Adipocyte (in vitro differentiated cells): ENCODE results near the gene GFY.
"Not testable (repeated sequence)": the region's sequence is repeated elsewhere in the genome, so short reads cannot be mapped to it uniquely, and the experiment has no call there.

Experiments used
- DNase-seq: peaks from one replicate; pipeline ENCODE4 v3.0.0-alpha.2; 2015; ENCODE audit warnings: low read depth
- H3K27me3 ChIP-seq: replicated peaks from 2 replicates; pipeline ENCODE4 v1.7.0; 2013; ENCODE audit warnings: mild to moderate bottlenecking, low read length, moderate library complexity; ENCODE audit not compliant: control insufficient read depth, insufficient read depth
- H3K36me3 ChIP-seq: 2 replicates; pipeline ENCODE4 v1.7.0; 2013; ENCODE audit warnings: low read length, mild to moderate bottlenecking, moderate library complexity; ENCODE audit not compliant: control insufficient read depth, insufficient read depth, severe bottlenecking
- H3K4me1 ChIP-seq: 2 replicates; pipeline ENCODE4 v1.7.0; 2013; ENCODE audit warnings: mild to moderate bottlenecking, low read length, moderate library complexity; ENCODE audit not compliant: control insufficient read depth, insufficient read depth
- H3K4me3 ChIP-seq: 2 replicates; pipeline ENCODE4 v1.7.0; 2013; ENCODE audit warnings: mild to moderate bottlenecking, low read length, moderate library complexity
- H3K9ac ChIP-seq: 2 replicates; pipeline ENCODE4 v1.7.0; 2013; ENCODE audit warnings: mild to moderate bottlenecking, low read length, moderate library complexity
- H3K9me3 ChIP-seq: 2 replicates; pipeline ENCODE4 v1.7.0; 2013; ENCODE audit warnings: mild to moderate bottlenecking, low read length, moderate library complexity; ENCODE audit not compliant: control insufficient read depth

GFY gene

DNA sequence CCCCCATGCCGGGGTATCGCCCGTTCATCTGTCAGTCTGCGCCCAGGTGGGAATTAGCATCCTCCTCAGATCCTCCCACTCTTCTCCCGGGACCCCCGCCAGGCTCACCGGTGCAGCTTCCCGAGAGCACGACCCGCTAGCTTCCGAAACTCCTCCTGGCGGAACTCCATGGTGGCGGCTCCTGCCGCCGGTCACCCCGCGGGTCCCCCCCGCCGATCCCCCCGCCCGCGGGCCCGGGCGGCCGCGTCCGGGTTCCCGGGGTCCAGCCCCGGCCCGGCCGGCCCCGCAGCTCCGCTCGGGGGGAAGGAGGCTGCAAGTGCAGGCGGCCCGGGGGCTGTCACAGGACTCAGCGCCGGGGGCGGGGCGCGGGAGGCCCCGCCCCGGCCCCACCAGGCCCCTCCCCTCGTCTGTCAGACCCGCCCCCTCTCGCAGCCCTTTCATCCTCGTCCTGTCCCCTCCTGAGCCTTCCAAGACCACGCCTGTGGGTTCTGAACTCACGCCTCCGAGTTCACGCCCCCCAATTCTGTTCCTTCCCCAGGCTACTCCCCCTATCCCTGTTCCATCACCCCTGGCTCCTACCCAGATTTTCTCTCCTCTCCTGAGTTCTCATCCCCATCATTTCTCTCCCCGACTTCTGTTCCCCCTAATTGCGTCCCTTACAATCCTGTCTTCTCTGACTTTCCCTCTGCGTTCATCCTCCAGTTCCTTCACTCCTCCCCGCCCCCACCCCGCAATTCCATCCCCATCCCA is 16.2 kb downstream of the GFY start, which contains the start of gene SLC17A7:
Gene SLC17A7 (minus strand): TSS at position 318 of the 750 bp plus-strand sequence. CDS start 148 bp downstream, at position 170.
- no peaks in the 10 kb centered on the region for H3K36me3 ChIP-seq
- peaks cover 4% of the 10 kb centered on the region for H3K4me1 ChIP-seq
- no peaks in the 10 kb centered on the region for H3K9me3 ChIP-seq
- H3K9ac ChIP-seq = no peak within 1 kb of the TSS
- peak within 1 kb of the TSS; percentile 54 for H3K4me3 ChIP-seq
- peaks cover 51% of the 10 kb centered on the region for H3K27me3 ChIP-seq
- peak; percentile 48 for DNase-seq

DNA sequence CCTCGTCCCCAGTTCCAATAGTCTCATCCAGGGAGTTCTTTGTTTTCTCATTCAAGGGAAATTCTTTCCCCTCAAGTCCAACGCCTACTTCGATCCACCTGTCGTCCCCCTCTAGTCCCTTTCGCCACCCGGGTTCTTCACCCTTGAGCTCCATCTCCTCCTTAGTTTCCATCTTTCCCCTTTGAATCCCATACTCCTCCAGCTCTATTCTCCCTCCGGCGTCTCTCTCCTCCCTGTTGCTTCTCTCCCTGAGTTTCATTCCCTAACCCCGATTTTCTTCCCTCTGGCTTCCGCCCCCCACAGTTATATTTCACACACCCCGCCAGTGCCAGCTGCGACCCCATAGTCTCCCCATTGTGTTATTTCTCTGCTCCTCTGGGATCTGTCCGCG is 16.8 kb downstream of the GFY start:
- Histone ChIP-seq H3K4me3 (peak overlapping the region; percentile 54), H3K9ac (no peak overlapping the region), H3K9me3 (no peaks in the 10 kb centered on the region), H3K27me3 (peaks cover 47% of the 10 kb centered on the region), H3K4me1 (peaks cover 4% of the 10 kb centered on the region), H3K36me3 (no peaks in the 10 kb centered on the region)
- DNase-seq = no peak

DNA sequence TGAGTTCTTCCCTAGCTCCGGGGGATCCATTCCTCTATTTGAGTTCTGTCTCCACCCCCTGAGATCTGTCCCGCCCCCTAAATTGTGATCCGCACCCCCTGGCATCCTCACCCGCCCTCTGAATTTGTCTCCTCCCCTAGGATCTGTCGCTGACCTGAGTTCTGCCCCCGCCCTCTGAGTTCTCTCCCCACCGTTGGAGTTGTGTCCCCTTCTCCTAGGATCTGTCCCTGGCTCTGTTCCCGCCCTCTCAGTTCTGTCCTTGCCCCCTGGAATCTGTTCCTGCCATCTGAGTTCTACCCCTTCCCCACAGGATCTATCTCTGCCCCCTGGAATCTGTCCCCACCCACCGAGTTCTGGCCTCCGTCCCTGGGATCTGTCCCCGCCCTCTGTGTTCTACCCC is 17.2 kb downstream of the GFY start:
- Histone ChIP-seq H3K9me3 (no peaks in the 10 kb centered on the region), H3K4me3 (peak overlapping the region; percentile 54), H3K9ac (no peak overlapping the region), H3K4me1 (peaks cover 4% of the 10 kb centered on the region), H3K27me3 (peaks cover 45% of the 10 kb centered on the region), H3K36me3 (no peaks in the 10 kb centered on the region)
- no peak for DNase-seq

DNA sequence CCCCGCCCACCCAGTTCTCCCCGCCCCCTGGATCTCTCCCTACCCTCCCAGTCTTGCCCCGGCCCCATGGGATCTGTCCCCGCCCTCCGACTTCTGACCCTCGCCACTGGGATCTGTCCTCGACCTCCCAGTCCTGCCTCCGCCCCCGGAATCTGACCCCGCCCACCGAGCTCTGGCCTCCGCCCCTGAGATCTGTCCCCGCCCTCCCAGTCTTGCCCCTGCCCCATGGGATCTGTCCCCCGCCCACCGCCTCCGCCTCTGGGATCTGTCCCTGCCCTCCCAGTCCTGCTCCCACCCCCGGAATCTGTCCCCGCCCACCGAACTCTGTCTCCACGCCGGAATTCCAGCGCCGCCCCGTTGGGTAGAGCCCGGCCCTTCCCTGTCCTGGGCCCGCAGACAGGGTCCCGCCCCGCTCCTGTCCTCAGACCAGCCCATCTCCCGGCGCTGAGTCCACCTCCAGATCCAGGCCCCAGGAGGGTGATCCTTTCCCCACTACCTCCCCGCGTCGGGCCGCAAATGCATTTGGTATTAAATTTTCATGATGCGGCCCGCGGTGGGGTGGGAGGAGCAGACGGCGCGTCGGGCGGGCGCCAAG is 17.7 kb downstream of the GFY start:
- Histone ChIP-seq H3K9ac (peak overlapping the region; percentile 84), H3K4me3 (peak overlapping the region; percentile 85), H3K9me3 (no peaks in the 10 kb centered on the region), H3K27me3 (peaks cover 40% of the 10 kb centered on the region), H3K36me3 (no peaks in the 10 kb centered on the region), H3K4me1 (peaks cover 8% of the 10 kb centered on the region)
- peak; percentile 88 for DNase-seq

DNA sequence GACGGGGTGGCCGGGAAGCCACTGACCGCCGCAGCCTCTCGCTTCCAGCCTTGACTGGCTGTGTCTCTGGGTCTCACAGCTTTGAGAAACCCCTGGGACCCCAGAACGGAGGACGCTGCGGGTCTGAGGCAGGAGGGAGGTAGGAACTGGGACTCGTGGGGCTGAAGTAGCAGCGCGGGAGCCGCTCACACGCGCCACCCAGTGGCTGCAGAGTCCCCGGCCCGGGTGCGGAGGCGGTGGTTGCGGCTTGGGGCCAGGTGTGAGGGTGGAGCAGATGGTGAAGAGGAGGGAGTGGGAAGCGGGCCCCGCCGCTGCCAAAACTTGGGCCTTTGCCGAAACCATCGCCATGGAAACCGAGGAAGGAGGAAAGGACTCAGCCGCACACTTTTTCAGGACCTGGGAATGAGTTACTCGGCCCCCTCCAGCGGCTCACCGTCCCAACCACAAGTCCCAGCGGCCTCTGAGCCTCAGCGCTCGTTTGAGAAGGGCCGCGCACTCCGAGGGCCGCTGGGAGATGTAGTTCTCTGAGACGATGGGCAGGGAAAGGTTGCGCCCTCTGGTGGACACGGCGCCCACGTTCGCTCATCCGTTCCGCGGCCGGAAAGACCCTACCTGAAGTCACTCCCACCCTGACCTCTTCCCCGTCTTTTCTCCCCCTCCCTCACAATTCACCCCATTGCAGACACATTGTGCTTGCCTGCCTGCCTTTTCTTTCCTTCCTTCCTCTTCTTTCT is 18.3 kb downstream of the GFY start:
- Histone ChIP-seq H3K4me1 (peaks cover 10% of the 10 kb centered on the region), H3K9ac (peak overlapping the region; percentile 84), H3K4me3 (peak overlapping the region; percentile 85), H3K9me3 (no peaks in the 10 kb centered on the region), H3K36me3 (no peaks in the 10 kb centered on the region), H3K27me3 (peaks cover 34% of the 10 kb centered on the region)
- peak; percentile 97 for DNase-seq

DNA sequence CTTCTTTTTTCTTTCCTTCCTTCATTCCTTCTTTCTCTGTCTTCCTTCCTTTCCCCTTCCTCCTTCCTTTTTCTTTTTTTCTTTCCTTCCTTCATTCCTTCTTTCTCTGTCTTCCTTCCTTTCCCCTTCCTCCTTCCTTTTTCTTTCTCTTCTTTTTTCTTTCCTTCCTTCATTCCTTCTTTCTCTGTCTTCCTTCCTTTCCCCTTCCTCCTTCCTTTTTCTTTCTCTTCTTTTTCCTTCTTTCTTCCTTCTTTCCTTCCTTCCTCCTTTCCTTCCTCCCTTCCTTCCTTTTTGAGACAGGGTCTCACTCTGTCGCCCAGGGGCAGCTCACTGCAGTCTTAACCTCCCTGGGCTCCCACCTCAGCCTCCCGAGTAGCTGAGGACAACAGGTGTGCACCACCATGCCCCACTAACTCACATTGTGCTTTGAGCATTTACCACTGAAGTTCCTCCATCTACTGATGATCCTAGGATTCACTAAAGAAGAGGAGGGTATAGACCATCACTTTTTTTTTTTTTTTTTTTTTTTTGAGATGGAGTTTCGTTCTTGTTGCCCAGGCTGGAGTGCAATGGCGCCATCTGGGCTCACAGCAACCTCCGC is 19.0 kb downstream of the GFY start:
- H3K36me3 ChIP-seq, DNase-seq, H3K9ac ChIP-seq, H3K4me1 ChIP-seq, H3K9me3 ChIP-seq: not testable (repeated sequence)
- H3K27me3 ChIP-seq = peaks cover 27% of the 10 kb centered on the region
- H3K4me3 ChIP-seq = peak overlapping the region; percentile 85

DNA sequence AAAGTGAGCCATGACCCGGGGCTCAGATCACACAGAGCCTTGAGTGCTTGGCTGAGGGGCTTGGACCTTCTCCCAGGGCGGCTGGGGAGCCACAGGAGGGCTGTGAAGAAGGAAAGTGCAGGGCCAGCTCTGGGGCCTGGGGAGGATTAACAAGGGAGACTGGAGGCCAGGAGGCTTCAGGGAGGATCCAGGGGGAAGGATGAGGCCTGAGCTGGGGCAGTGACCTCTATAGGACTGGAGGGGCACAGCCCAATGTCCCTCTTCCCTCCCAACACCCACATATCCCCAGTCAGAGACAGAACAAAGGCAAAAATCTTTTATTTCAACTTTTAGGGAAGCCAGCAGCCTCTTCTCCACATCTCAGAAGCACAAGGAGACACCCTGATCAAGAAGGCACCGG is 20.8 kb downstream of the GFY start:
- Histone ChIP-seq H3K9ac (no peak overlapping the region), H3K27me3 (peaks cover 9% of the 10 kb centered on the region), H3K36me3 (peaks cover 2% of the 10 kb centered on the region), H3K4me1 (peaks cover 17% of the 10 kb centered on the region), H3K9me3 (no peaks in the 10 kb centered on the region), H3K4me3 (no peak overlapping the region)
- DNase-seq = no peak

DNA sequence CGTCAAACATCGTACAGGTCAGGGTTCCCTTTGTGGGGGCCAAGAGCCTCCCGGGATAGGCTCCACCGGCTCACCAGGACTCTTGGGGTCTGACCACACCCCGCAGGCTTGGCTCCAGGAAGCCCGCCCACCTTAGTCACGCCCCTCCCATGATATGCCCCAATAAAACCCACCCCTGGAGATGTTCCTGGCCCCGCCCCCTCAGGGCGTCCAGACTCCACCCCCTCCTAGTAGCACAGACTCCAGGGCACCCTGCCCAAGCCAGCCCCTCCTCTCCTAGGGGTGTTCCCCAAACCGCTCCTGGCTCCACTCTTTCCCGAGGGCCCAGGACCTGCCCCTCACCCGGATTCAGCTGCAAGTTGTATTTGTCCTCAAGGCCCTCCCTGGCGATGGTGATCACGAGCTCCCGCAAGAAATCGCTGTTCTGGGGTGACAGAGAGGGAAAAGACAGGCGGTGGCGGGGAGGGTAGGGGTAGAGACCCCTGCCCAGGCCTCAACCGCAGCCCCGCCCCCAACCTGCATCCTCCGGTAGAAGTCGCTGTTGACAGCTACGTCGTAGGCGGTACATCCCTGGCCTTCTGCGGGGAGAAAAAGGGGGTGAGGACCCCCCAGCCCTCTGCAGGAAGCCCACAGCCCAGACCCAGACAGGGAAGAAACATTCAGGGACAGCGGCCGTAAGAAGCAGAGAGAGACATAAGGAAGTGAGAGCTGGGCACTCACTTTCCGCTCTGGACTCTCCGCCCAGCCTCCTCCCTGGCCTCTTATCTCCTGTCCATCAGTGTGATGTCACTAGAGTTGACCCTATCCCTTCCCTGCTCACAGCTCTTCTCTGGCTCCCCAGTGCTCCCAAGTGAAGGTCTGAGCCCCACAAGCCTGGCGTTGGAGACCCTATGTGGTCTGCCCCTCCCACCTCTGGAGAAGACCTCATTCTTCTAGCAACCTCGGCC is 22.6 kb downstream of the GFY start:
- peak overlapping the region; percentile 52 for H3K9ac ChIP-seq
- no peaks in the 10 kb centered on the region for H3K27me3 ChIP-seq
- peaks cover 13% of the 10 kb centered on the region for H3K4me1 ChIP-seq
- DNase-seq = no peak
- peak overlapping the region; percentile 39 for H3K4me3 ChIP-seq
- peaks cover 2% of the 10 kb centered on the region for H3K36me3 ChIP-seq
- H3K9me3 ChIP-seq = no peaks in the 10 kb centered on the region

DNA sequence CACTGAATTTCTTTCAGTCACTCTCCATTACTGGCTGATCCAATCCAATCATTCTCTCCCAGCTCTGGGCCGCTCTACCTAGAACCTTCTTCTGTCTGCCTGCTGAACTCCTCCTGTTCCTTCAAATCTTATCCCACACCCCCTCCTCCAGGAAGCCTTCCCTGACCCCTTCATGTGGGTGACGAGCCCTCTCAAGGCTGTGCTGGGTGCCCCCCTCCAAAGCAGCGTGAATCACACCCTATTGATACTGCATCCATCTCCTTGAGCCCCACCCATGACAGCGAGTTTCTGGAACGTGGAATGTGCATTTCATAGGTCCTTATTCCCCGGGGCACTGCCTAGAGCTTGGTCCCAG is 23.2 kb downstream of the GFY start:
- Histone ChIP-seq H3K27me3 (no peaks in the 10 kb centered on the region), H3K9ac (peak overlapping the region; percentile 52), H3K9me3 (no peaks in the 10 kb centered on the region), H3K4me3 (no peak overlapping the region), H3K36me3 (peaks cover 2% of the 10 kb centered on the region), H3K4me1 (peaks cover 13% of the 10 kb centered on the region)
- no peak for DNase-seq

DNA sequence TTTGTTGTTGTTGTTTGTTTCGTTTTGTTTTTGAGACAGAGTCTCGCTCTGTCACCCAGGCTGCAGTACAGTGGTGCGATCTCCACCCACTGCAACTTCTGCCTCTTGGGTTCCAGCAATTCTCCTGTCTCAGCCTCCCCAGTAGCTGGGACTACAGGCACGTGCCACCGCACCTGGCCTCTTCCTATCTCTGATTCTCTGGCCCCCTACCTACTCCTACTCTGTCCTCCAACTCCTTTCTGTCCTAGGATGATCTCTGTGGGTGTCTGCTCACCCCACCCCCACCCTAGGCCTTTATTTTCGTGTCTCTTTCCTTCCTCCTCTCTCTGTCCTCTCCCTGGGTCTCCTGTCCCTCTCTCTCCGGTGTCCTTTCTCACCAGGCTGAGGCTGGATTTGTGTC is 25.2 kb downstream of the GFY start:
- Histone ChIP-seq H3K4me1 (peaks cover 26% of the 10 kb centered on the region), H3K9me3 (no peaks in the 10 kb centered on the region), H3K4me3 (peak overlapping the region; percentile 90), H3K9ac (peak overlapping the region; percentile 93), H3K27me3 (no peaks in the 10 kb centered on the region), H3K36me3 (peaks cover 2% of the 10 kb centered on the region)
- no peak for DNase-seq
